NCI-H748 (cell line): ENCODE data around the gene MT1A.
"Not testable (repeated sequence)": the region's sequence is repeated elsewhere in the genome, so short reads cannot be mapped to it uniquely, and the experiment has no call there.

Source experiments
- DNase-seq: peaks from one replicate; lab custom pipeline; 2025; ENCODE audit not compliant: unreplicated experiment; lab: John Stamatoyannopoulos, UW

MT1A gene

GRCh38 chr16:56610017-56610608, 28.4 kb upstream of the MT1A start:
- peak; percentile 41 for DNase-seq

DNA sequence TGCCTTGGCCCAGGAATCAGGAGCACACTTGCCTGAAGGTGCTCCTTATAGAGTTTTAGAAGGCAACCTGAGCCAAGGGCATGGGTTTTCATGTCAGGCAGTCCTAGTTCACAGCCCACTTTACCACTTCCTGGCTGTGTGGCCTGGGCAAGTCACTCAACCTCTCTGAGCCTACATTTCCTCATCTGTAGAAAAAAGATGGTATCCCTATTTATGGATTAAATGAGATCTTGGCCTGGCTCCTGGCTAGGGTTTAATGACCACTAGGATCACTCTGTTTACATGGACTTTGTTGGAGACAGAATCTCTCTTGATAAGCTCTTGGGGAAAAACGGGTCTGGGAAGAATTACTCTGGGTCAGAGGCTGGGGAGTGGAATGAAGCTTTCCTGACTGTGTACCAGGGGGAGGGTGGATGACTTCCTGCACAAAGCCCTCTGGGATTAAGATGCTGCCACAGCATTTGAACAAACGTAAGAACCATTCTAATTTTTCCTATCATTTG, 27.8 kb upstream of the MT1A start:
- no peak for DNase-seq

GRCh38 chr16:56611281-56611833, 27.1 kb upstream of the MT1A start:
- DNase-seq: no peak

DNA sequence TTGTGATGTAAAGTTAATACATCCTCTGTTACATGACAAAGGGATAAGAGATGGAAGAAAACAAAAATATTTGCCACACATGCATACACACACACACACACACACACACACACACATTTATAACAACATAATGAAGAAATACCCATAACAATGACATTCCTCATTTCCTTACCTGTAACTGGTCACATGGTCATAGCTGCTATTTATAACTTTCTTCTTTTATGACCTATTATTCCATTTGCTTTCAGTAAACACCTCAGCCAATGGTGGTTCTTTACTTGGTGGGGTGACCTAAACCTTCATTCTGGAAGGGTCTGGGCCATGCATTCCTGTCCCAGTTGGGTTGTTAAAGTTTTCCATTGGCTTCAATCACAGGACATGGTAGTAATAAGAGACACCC, 24.8 kb upstream of the MT1A start:
- DNase-seq: no peak

DNA sequence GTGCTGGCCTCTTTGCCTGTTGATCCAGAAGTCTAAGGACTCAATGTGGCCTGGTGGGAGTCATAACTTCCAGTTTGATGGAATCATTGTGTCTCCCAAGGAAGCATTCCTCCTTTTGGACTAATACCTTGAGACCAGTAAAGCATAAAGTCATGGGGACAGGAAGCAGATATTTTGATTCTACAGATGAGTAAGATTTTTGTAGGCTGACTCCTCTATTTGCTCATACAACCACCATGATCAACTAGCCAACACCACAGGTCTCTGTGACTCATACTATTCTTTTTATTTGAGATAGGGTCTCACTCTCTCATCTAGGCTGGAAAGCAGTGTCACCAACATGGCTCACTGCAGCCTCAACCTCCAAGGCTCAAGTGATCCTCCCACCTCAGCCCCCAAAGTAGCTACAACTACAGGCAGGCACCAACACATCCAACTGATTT, 23.9 kb upstream of the MT1A start:
- no peak for DNase-seq

- no peak for DNase-seq
These were observed 23.1 kb upstream of the MT1A start for GRCh38 chr16:56615353-56615752.

DNA sequence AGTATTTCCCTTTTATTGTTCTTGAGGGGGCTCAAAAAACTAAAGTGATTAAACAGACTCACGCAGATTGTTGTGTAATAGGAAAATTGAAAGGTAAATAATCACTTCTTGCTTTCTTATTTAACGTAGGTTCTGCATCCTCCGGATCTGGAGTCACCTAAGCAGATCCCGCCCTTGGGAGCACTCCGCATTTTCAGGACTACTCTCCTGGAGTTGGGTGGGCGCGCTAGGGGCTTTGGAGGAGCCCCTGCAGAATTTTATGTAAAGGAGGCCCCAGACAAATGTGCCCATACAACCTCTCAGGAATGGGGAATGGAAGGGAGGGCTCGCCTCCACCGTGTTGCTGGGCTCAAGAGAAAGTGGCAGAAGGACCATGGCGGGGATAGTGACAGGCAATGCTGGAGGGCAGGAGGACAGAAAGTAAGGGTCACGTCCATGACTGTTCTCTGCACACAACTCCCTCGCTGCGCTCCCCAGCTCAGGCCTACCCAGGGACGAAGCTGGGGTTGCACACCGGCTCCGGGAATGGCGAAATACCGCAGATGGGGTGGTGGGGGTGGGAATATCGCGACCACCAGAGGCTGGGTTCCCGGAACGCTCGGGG, 21.8 kb upstream of the MT1A start:
- no peak for DNase-seq

DNA sequence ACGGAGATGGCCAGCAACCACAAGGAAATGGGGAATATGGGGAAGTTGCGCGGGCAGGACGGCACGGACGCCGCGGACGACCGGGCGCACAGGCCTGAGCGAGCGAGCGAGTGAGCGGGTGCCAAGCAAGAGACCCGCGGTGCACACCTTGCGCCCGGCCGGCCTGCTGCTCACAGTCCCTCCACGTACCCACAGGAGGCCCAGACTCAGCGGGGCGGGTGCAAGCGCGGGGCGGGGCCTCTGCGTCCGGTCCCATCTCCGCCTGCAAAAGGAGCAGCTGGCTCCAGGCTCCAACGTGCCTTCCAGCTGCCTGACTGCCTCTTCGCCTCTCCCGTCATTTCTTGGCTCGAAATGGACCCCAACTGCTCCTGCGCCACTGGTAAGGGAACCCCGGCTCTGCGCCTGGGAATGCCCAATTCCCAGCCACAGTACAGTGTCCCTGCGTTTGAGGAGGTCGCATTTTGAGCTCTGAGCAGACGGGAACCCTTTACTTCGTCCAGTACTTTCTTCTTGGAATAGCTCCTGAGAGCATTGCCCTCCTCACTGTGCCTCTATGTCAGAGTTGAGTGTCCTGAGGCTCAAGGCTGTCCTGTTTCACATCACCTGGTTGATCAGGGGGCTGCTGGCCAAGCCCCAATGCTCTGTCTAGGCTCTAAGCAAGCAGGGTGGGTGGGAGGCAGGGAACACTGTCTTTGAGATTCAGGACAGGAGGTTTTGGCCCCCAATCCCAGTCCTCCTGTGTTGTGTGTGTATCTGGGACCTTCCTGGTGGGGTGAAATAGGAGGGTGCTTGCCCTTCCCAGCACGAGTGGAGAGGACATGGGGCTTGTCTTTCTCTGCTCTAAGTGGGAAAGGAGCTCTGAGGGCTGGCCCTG, 21.0 kb upstream of the MT1A start:
- DNase-seq: no peak

GRCh38 chr16:56618138-56618537, 20.3 kb upstream of the MT1A start:
- DNase-seq: no peak

DNA sequence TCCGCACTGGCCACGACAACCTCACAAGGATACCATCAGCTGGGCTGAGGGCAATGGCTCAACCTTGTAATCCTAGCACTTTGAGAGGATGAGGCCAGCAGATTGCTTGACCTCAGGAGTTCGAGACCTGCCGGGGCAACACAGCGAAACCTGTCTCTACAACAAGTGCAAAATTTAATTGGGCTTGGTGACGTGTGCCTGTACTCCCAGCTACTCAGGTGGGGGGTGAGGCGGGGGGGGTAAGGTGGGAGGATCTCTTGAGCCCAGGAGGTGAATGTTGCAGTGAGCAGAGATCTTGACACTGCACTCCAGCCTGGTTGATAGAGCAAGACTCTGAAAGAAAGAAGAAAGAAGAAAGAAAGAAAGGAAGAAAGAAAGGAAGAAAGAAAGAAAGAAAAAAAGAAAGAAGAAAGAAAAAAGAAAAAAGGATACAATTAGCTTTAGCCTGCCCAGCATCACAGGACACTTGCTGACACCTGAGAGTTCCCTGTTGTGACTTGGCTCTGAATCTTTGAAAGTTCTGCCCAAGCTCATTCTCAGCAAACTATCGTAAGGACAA, 18.0 kb upstream of the MT1A start:
- DNase-seq: no peak

DNA sequence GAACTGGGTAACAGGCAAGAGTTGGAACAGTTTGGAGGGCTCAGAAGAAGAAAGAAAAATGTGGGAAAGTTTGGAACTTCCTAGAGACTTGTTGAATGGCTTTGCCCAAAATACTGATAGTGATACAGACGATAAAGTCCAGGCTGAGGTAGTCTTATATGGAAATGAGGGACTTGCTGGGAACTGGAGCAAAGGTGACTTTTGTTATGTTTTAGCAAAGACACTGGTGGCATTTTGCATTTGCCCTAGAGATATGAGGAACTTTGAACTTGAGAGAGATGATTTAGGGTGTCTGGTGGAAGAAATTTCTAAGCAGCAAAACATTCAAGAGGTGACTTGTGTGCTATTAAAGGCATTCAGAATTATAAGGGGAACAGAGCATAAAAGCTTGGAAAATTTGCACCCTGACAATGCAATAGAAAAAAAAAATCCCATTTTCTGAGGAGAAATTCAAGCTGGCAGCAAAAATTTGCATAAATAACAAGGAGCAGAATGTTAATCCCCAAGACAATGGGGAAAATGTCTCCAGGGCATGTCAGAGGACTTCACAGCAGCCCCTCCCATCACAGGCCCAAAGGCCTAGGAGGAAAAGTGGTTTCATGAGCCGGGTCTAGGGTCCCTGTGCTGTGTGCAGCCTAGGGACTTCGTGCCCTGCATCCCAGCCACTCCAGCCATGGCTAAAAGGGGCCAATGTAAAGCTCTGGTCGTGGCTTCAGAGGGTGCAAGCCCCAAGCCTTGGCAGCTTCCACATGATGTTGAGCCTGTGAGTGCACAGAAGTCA, 16.6 kb upstream of the MT1A start:
- not testable (repeated sequence) for DNase-seq

DNA sequence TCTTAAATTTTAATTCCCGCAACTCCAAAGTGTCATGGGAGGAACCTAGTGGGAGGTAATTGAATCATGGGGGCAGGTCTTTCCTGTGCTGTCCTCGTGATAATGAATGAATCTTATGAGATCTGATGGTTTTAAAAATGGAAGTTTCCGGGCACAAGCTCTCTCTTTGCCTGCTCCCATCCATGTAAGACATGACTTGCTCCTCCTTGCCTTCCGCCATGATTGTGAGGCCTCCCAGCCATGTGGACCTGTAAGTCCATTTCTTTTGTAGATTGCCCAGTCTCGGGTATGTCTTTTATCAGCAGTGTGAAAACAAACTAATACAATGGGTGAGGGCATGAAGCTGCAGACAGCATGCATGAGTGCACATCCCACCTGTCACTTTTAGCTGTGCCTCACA, 15.3 kb upstream of the MT1A start:
- not testable (repeated sequence) for DNase-seq

- no peak for DNase-seq
These were observed 14.8 kb upstream of the MT1A start for GRCh38 chr16:56623637-56624036.

- peak; percentile 3 for DNase-seq
These were observed 13.1 kb upstream of the MT1A start, which contains the start of gene MT1E for GRCh38 chr16:56625140-56625942. Gene MT1E (plus strand): TSS chr16:56625781. CDS start chr16:56625852, 71 bp downstream.

DNA sequence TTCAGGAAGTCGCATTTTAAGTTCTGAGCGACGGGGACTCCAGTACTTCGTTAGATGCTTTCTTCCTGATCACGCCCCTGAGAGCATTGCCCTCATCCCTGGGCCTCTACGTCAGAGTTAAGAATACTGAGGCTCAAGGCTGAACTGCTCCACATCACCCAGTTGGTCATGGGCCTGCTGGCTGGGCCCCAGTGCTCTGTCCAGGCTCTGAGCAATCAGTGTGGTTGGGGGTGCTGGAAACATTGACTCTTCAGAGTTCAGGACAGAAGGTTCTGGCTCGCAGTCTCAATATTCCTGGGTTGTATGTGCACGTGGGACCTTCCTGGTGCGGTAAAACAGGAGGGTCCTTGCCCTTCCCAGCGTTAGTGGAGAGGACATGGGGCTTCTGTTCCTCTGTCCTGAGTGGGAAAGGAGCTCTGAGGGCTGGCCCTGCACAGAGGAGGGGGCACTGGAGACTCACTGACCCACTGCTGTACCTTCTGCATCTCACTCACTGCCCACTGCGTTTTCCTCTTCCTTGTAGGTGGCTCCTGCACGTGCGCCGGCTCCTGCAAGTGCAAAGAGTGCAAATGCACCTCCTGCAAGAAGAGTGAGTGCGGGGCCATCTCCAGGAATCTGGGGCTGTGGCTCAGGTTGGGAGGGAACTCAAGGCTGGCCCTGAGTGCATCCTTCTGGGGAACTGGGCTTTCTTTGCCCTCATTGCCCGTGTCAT, 12.4 kb upstream of the MT1A start:
- no peak for DNase-seq

DNA sequence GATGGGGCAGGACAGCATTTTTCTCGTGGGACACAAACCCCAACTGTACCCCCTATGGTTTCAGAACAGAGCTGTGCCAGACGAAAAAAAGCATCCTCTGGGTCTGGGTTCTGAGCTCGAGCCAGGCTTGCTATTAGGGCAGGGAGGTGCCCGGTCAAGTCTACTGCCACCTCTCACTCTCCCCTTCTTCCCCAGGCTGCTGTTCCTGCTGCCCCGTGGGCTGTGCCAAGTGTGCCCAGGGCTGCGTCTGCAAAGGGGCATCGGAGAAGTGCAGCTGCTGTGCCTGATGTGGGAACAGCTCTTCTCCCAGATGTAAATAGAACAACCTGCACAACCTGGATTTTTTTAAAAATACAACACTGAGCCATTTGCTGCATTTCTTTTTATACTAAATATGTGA, 11.8 kb upstream of the MT1A start:
- no peak for DNase-seq

GRCh38 chr16:56628486-56629350, 9.7 kb upstream of the MT1A start:
- DNase-seq: no peak

- no peak for DNase-seq
These were observed 8.9 kb upstream of the MT1A start for GRCh38 chr16:56629531-56629930.
